Hematopoietic multipotent progenitor cell treated with erythropoietin and hydrocortisone succinate and interleukin-3 and kit ligand, for 17 days (in vitro differentiated cells): ENCODE measurements around the gene EML3.
"Not testable (repeated sequence)": the region's sequence is repeated elsewhere in the genome, so short reads cannot be mapped to it uniquely, and the experiment has no call there.

ENCODE experiments used
- DNase-seq: peaks from one replicate; pipeline ENCODE4 v3.0.0-alpha.2; 2015; ENCODE audit warnings: low spot score

EML3 gene

DNA sequence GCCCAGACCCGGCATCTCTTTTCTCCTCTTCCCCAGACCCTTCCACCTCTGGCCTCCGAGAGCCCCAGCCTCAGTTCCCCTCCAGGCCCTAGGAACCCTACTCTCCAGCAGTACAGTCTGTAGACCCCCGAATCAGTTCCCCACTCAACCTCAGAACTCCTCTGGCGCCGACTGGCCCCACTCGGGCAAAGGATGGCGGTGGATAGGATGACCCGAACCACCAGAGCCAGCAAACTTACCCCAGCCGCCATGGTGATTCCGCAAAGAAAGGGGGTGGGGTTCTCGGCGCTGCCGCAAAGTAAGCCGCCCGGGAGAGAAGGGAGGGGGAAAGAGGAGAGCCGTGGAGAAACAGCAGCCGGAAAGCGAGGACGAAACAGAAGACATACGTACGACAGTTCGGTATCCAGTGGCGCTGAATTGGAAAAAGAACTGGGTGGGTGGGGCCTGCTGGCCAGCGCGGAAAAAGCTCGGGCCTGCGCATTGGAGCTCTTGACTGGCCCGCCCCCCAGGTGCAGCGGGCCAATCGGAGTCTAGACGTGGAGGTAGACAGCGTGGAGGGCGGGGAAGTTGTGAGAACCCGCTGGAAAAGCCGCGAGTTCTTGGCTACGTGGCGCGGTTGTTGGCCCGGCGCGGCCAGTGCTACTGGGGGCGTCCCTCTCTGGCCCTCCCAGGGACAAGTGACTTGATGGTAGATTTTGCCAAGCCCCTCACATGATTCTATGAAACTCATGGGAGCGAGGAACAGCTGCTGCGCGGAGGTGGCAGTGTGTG, 38.8 kb downstream of the EML3 start, which contains the start of gene EEF1G:
Gene EEF1G (minus strand): TSS at position 300 of the 771 bp plus-strand sequence. CDS start 49 bp downstream, at position 251.
- DNase-seq: peak; percentile 98

DNA sequence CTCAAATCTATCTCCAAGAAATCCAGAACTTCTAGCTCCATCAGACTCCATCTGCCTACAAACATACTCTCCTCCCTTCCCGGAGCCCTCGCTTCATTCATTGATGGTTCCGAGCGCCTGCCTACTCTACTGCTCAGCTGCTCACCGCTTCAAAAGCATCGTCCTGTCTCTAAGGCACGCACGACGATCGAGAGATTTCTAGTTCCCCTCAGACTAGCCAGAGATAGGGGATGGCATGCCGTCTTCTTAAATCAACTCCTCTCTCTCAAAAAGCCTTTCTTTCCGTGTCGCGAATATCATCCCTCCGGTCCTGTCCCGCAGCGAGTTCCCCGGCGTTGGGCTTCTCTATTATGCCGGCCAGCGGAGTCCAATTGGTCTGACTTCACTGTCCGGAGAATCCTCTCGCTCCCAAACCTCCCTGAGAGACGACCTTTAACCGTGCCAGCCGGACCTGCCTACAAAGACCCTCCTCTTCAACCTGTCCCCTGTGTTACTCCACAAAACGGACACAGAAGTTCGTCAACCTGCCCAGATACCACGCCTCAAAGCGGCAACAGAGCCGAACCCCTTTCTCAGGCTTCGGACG, 39.5 kb downstream of the EML3 start:
- no peak for DNase-seq

DNA sequence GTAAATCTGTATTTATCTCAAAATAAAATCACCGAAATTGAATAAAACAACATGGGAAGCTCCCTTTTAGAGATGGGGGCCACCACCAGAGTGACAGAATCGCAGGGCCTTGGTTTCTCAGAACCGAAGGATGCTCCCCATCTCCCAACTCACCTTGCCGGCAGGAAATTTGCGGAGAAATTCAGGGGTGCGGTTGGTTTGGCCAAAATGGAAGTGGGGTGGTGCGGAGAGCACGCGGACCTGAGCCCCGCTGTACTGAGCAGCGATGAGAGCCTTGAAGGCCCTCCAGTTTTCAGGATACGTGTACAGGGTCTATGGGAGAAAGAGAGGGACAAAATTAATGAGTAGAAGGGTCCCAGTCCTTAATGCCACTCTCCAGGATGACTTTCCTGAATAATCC, 40.1 kb downstream of the EML3 start:
- DNase-seq: no peak

DNA sequence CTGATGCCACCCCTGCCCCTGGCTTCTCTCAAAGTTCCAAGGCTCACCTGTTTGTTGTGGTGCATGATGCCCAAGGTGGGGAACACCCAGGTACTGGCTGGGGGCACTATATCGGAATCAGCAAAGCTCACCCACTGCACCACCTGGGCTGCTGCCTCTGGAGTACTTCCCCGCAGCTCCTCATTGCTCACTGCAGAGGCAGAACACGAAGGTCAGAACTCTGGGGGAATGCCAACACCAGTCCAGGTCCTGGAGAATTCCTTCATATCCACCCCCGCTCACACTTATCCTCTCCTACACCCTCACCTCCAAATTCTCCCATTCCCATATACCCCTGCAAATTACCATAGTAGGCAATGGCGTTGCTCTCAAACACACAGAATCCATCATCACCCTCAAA, 41.1 kb downstream of the EML3 start:
- DNase-seq: not testable (repeated sequence)

DNA sequence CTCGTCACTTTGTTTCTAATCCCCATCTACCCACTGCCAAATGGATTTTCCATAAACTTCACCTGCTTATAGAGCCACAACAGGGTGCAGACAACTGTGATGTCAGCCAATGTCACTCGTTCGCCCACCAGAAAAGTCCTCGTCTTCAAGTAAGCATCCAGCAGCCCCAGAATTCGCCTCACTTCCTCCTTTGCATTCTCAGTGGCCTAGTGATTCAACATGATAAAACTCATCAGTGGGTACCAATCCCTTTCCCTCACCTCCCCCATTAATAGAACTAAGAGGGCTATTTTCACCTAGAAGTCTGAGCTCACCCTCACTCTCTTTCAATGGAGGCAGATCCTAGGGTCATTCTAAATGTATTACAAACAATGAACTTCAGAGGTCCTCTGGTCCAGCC, 41.7 kb downstream of the EML3 start:
- DNase-seq: not testable (repeated sequence)

DNA sequence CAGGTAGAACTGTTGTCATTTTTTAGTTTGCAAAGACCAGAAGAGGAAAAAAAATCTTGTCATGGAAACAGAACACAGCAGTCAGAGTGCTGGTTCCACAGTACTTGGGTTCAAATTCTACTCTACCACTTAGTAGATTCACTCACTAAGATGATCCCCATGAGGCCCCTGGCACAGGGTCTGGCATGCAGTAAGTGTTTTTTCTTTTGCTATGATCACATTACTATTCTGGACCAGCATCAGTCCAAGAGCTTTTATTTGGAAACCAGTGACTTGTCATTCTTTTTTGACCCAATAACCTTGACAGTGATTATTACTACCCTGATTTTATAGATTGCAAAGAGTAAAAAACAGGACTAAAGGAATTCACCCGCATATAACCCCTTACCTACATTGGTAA, 43.0 kb downstream of the EML3 start:
- no peak for DNase-seq

- no peak for DNase-seq
Observed at GRCh38 chr11:62567018-62567633, 45.4 kb downstream of the EML3 start.

DNA sequence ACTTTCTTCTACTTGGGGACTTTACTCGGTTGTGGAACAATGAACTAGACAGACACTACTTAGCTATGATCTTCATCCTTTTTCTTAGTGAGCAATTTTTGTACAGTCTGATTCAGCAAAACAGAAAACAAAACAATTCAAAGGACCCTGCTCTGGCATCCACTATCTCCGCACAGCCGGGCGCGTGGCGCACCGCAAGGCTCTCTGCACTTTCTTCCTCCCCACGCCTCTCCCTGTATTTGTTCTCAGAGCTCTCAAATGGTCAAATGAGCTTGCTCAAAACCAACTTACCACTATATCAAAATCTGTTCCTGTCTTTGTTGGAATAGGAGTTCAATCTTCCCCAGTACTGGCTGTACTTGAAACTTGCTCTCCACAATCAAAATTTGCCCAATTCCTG, 46.3 kb downstream of the EML3 start:
- DNase-seq: no peak

- no peak for DNase-seq
Observed at GRCh38 chr11:62565100-62565802, 47.3 kb downstream of the EML3 start.

DNA sequence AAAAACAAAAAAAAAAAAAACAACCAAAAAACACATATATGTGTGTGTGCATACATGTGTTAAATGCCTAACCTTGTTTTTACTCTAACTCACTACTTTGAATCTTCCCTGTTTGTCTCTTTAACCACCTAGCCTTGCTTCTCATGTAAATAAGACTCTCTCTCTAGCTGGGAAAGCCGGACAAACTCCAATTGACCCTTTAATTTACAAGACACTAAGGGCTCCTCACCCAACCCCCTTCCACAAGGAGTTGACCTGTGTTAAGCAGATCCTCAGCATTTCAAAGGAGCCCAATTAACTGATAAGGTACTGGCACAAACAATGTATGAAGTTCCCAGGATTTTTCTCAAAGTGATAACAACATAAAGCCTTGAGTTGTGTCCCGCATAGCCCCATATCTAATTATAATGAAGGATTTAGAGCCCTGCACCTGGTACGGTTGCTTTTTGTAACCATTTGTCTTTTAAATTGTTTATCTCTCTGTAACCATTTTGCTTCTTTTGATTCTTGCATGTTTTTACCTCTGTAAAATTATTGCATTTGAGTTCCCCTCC, 50.8 kb downstream of the EML3 start:
- not testable (repeated sequence) for DNase-seq

DNA sequence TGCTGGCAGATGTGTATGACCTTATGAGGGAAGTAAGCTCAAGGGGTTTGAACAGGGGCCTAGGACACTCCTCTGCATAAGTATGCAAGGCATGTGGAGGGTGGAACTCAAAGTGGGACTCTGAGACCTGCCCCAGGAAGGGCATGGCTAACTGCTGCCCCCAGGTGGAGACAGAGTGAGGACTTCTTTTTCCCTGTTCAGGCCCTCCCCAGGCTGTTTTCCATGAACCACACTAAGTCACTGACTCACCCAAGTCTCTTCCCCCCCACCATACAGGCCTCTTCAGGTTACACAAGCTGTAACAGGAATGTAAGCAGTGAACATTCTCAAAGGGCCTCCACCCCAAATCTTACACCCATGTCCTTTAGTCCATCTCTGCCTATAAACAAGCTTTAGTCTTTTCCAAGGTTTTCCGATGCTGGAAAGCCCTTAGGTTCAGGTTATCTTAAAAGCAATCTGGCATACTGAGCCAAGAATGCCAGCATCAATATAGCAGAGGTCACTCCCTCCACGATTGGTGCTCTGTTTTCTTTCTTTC, 51.9 kb downstream of the EML3 start:
- DNase-seq: peak; percentile 84

DNA sequence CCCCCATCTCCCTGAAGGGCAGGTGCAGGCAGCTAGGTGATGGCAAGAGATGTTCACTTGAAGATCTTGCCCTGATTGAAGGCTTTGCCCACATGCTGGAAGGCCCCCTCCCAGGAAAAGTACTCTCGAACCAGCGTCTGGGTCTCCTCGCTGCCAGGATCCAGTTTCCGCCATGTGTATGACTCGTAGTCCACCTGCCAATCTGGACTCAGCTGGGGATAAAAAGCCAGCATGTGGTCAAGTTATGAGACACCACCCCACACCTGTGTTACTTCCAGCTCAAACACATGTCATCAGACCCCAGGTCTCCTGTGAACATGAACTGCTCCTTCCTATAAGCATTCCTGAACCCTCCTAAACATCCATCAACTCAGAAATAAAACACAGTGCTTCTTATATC, 52.9 kb downstream of the EML3 start:
- not testable (repeated sequence) for DNase-seq

GRCh38 chr11:62559204-62559603, 53.4 kb downstream of the EML3 start:
- DNase-seq: no peak

- DNase-seq: no peak
Observed at GRCh38 chr11:62558669-62559068, 53.9 kb downstream of the EML3 start.

GRCh38 chr11:62556875-62557631, 55.5 kb downstream of the EML3 start:
- peak; percentile 24 for DNase-seq

DNA sequence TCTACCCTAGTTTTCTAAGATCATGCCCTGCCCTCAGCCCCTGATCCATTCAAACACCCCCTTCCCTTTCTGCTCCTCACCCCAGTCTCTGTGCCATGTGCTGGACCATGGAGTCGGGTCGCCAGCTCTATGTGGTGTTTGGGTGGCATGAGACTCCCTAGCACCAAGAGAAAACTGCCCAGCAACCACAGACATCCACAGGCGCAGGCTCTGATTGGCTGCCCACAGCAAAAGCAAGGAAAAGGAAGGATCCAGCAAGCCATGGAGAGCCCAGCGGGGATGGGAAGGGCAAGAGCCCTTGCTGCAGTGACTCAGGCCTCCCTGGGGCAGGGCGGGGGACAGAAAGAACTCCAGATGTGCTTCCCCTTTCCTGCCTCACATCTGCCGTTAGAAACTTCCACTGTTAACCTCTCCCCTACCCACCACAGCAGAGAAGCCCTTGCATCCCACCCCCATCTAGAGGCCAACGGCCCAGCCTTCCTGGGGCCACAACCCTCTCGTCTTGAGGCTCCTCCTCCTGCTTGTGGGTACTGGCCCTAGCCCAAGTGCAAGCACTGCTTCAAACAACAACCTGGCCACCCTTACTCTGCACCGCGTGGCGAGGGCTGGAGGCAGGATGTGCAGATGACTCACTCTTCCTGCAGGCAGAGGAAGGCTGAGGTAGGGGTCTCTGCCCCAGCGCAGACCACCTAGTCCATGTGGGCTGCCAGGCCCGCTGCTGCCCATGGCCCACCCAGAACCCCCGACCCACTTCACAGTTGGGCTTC, 56.3 kb downstream of the EML3 start:
- DNase-seq: peak; percentile 82

DNA sequence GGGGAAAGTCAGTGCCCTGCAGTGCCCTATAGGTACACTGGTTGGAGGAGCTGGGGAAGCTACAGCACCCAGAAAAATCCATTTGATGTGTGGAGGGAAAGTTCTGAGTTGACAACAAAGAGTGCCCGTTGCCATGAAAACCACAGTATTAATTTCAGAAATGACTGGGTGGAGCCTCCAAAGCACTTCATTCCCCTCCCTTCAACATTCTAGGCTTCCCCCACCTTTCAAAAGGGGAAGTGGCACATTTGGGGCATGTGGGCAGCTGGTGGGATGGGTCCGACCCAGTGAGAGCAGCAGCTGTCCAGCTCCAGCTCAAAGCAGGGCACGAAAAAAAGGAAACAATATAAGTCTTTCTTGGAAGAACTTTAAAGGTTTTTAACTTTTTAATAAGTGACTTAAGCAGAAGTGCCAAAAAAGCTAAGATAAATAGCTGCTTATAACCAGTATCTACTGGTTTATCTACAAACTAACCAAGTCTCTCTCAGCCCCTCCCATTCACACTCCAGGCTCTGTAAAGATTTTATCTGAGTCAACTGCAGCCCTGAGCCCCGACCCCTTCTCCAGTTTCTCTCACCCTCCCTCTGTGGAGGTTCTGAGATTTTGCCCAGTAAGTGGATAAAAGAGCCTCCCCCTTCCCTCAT, 57.0 kb downstream of the EML3 start:
- DNase-seq: peak; percentile 49

- DNase-seq: no peak
Observed at GRCh38 chr11:62554387-62555167, 58.0 kb downstream of the EML3 start.

- no peak for DNase-seq
Observed at GRCh38 chr11:62553839-62554361, 58.7 kb downstream of the EML3 start.
